Measurements from ENCODE around the gene MAFF. TPM values are rescaled to one million over a fixed set of nuclear protein-coding genes. Genes with fewer than 3 reads are reported as not detected.
"Not testable (repeated sequence)": the region's sequence is repeated elsewhere in the genome, so short reads cannot be mapped to it uniquely, and the experiment has no call there.

MAFF gene
- total RNA-seq, 1 donor from 2014 or later: 5.3 TPM

GRCh38 chr22:38176170-38176741 is 25.5 kb upstream of the MAFF start:
- DNase-seq: peak; percentile 88
- intact Hi-C loops (cut with micrococcal nuclease): no loop called here
- peak; percentile 80 for ATAC-seq

- DNase-seq: no peak
- intact Hi-C loops (cut with micrococcal nuclease): no loop called here
- no peak for ATAC-seq
These were observed 24.8 kb upstream of the MAFF start for GRCh38 chr22:38177044-38177443.

- ATAC-seq; intact Hi-C loops (cut with micrococcal nuclease); DNase-seq: not testable (repeated sequence)
These were observed 24.2 kb upstream of the MAFF start for GRCh38 chr22:38177571-38177925.

- peak; percentile 29 for ATAC-seq
- DNase-seq: peak; percentile 43
- intact Hi-C loops (cut with micrococcal nuclease): no loop called here
These were observed 23.7 kb upstream of the MAFF start for GRCh38 chr22:38177926-38178604.

GRCh38 chr22:38178605-38178937 is 23.2 kb upstream of the MAFF start:
- ATAC-seq; intact Hi-C loops (cut with micrococcal nuclease); DNase-seq: not testable (repeated sequence)

DNA sequence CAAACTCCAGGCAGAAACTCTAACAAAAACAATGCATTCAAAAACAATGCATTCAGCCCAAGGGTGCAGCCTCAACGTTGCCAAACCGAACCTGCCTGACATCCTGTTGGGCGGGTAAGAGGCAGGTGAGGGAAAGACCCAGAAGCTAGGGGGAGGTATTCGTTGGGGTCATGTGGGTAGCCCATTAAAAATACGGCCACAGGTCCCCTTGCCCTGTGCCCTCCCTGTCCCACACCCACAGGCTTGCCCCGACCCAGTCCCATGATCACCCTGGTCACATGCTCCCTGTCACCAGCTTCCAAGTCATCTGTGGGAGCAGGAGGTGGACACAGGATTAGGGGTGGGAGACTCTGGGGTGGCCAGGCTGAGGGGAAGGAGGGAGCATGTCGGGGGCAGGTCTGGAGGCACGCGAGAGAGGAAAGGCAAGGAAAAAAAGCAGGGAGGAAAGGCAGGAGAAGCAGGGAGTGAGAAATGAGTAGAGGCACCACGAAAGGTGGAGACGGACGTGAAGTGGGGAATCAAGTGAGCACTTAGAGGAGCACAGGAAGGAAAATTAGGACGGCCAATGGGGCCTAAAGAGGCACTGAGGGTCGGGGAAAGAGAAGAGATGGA is 20.8 kb upstream of the MAFF start:
- intact Hi-C loops (cut with micrococcal nuclease): no loop called here
- no peak for DNase-seq
- peak; percentile 33 for ATAC-seq

DNA sequence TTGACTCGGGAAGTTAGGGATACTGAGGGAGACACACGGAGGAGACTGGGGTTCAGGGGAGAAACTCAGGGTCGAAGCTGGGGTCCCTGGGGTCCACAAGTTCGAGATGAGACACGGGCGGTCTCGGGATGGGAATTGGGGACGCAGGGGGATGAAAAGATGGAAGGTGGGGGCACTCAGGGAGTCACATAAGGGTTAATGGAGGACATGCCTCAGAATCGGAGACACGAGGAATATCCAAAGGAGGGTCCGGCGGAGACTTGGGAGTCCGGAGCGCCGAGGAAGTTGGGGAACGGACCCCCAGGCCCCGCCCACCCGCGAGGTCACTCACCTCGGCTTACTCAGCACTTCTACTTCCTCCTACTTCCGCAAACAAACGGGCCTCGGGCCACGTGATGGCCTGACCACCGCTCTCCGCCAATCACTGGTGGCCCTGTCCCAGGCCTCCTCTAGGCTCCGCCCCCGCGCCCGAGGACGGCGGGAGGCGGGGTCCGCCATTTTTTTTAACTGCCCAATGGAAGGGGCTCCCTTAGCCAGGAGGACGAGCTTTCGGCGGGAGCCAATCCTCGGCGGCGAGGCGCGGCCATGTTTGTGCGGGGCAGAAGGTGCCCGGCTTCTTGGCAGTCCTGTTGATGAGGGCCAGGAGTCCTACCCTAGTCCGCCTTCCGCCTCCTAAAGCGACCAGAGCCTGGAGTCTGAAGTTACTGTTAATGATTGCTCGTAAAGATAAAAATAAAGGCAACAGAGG is 20.2 kb upstream of the MAFF start, which contains the start of gene PLA2G6:
PLA2G6 (minus strand) TSS at position 378 of the 748 bp plus-strand sequence. CDS start 12,404 bp downstream, outside the sequence.
- intact Hi-C loops (cut with micrococcal nuclease): no loop called here
- ATAC-seq (peak; percentile 96), DNase-seq (peak; percentile 99)

GRCh38 chr22:38184788-38185187 is 17.0 kb upstream of the MAFF start:
- intact Hi-C loops (cut with micrococcal nuclease): no loop called here
- ATAC-seq: no peak

DNA sequence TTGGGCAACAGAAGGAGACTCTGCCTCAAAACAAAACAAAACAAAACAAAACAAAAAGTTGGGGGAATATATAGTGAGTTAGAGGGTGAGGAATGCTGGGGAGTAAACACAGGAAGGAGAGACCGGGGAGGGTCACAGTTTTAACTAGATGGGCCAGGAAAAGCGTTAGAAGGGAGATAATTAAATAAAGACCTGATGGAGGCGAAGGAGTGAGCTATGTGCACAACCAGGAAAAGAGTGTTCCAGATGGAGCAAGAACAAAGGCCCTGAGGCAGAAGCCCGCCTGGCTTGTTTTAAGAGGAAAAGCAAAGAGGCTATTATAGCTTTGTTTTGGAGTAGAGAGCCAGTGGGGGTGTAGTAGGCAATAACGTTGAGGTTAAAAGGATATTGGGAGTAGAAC is 15.4 kb upstream of the MAFF start:
- intact Hi-C loops (cut with micrococcal nuclease): no loop called here
- DNase-seq (no peak), ATAC-seq (no peak)

More at GRCh38 chr22:38184788-38185187, 17.0 kb upstream of the MAFF start:
- no peak for DNase-seq

DNA sequence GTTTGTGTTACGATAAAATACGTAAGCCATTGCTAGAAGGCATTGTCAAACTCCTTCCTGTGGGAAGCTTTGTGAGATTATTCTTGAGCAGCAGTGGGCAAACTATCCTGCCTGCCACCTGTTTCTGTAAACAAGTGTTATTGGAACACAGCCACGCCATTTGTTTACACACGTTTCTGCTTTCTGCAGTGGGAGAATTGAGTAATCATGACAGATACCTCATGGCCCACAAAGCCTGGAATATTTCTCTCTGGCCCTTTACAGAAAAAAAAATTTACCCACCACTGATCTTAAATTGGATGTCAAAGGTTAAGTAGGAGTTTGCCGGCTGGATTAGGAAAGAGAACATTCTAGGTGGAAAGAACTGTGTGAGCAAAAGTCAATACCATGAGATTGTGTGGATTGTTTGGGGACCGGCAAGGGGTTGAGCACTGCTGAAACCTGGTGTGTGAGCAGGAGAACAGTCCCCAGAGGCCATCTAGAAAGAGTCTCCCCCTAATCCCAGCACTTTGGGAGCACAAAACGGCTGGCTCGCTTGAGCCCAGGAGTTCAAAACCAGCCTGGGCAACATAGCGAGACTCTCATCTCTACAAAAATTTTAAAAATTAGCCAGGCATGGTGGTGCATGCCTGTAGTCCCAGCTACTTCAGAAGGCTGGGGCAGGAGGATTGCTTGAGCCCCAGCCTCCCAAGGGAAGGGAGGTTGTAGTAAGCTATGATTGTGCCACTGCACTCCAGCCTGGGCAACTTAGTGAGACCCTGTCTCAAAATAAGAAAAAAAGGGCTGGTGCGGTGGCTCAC is 14.2 kb upstream of the MAFF start:
- intact Hi-C loops (cut with micrococcal nuclease): no loop called here
- ATAC-seq (no peak), DNase-seq (no peak)

GRCh38 chr22:38189104-38189503 is 12.7 kb upstream of the MAFF start:
- ATAC-seq (no peak), DNase-seq (no peak)
- intact Hi-C loops (cut with micrococcal nuclease): no loop called here

DNA sequence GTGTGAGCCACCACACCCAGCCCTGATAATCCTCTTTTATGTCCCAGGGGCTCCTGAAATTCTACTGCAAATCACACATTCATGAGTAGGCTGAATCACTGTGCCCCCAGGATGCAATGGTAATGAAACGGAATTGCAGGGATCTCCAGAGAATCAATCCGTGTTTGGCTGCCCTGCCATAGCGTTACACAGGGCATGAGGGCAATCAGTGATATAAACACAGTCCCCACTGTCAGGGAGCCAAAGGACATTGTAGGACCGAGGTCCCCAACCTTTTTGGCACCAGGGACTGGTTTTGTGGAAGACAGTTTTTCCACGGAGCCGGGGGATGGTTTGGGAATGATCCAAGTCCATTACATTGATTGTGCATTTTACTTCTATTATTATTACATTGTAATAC is 11.2 kb upstream of the MAFF start:
- no peak for DNase-seq
- no peak for ATAC-seq
- intact Hi-C loops (cut with micrococcal nuclease): no loop called here

- ATAC-seq (no peak), DNase-seq (no peak)
- intact Hi-C loops (cut with micrococcal nuclease): no loop called here
These were observed 10.7 kb upstream of the MAFF start for GRCh38 chr22:38191055-38191454.

DNA sequence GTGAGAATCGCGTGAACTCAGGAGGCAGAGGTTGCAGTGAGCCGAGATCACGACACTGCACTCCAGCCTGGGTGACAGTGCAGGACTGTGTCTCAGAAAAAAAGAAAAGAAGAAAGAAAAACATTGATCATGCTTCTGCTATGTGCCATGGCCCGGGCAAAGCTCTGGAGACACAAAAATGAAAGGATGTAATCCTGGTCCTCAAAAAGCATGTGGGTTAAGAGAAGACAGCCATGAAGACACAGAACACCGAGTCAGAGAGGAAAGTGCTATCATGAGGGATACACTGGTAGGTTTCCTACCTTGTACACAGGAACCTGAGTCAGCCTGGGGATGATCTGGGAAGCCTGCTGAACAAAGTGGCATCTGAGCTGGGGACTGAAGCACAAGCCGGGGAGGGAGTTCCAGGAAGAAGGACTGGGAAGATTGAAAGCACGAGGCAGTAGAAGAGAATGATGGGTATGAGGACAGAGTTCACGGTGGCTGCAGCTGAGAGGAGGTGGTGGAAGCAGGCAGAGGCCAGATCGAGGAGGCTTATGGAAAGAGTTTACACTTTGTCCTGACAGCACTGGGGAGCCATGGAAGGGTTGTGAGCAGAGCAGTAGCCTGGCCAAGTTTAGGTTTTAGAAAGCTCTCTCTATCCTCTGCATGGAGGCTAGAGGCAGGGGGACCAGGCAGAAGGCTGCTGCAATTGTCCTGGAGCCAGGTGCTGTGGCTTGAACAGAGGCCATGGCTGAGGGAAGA is 9.9 kb upstream of the MAFF start:
- DNase-seq: no peak
- no peak for ATAC-seq
- intact Hi-C loops (cut with micrococcal nuclease): no loop called here

DNA sequence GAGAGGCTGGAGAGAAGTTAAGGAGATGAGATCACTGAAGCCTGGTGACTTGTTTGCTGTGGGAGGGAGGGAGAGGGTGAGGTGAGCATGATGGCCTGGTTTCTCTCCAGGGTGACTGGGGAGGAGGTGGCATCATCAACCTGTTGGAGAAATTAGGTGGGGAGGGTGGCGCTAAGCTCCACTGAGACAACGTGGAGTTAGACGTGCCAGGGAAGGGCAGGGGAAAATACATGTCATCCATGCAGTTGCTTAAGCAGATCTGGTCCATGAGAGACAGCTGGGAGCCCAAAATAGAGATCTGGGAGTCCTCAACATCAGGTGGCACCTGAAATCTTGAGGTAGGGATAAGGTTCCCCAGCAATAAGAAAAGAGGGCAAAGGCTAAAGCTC is 9.3 kb upstream of the MAFF start:
- DNase-seq: no peak
- intact Hi-C loops (cut with micrococcal nuclease): no loop called here
- ATAC-seq: no peak

DNA sequence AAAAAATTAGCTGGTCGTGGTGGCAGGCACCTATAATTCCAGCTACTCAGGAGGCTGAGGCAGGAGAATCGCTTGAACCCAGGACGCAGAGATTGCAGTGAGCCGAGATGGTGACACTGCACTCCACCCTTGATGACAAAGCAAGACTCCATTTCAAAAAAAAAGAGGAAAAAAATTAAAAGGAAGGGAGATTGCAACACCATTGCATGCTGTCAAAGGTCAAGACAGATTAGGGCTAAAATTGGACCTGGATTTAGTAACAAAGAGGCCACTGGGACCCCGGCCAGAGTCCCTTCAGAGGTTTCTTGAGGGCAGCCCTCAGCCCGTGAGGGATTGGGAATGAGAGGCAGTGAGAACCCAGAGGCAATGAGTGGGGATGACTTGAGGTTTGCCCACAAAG is 8.2 kb upstream of the MAFF start:
- intact Hi-C loops (cut with micrococcal nuclease): no loop called here
- ATAC-seq (peak; percentile 72), DNase-seq (peak; percentile 53)

DNA sequence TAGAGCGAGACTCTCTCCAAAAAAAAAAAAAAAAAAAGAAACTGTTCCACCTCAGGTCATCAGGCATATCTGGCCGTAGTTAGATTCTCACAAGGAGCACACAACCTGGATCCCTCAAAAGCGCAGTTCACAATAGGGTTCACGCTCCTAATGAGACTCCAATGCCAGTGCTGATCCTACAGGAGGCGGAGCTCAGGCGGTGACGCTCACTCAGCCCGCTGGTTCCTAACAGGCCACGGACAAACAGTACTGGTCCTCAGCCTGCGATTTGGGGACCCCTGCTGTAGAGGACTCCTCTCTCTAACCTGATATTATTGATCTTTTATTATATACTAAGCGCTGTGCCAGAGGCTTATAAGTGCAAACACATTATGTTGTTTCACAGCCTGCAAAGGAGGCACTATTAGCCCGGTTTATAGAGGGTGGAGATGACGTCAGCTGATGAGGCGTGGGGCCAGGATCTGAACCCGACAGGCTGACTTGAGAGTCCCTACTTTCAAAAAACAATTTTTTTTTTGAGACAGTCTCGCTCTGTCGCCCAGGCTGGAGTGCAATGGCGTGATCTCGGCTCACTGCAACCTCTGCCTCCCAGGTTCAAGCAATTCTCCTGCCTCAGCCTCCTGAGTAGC is 4.9 kb upstream of the MAFF start:
- ATAC-seq: no peak
- intact Hi-C loops (cut with micrococcal nuclease): no loop called here
- DNase-seq: peak; percentile 63

DNA sequence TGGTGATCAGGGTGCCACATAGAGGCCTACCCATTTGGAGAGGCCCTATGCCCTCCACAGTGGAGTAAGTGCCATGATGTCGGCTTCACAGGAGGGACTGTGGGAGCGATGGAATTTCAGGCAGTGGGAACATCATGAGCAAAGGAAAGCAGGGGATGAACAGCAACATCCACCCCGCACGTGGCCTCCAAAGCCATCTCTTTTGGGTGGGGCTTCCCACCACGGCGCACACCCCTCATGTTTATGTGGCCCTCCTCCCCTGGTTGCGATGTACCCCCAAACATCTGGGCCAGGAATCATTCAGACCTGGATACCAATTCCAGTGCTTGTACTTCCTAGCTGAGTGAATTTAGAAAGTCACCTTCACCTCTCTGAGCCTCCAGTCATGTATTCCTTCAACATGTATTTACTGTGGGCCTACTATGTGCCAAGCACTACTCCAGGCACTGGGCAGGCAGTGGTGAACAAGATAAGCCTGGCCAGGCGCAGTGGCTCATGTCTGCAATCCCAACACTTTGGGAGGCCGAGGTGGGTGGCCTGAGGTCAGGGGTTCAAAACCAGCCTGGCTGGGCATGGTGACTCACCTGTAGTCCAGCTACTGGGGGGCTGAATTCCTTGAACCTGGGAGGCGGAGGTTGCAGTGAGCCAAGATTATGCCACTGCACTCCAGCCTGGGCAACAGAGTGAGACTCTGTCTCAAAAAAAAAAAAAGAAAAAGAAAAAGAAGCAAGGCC is 1.8 kb upstream of the MAFF start:
- intact Hi-C loops (cut with micrococcal nuclease): no loop called here
- ATAC-seq (no peak), DNase-seq (no peak)
